ENCODE results near the gene ADIRF. TPM values are rescaled to one million over a fixed set of nuclear protein-coding genes. Genes with fewer than 3 reads are reported as not detected.

ADIRF gene
- polyA plus RNA-seq, 1 donor (not counting 4 experiments of a cell fraction or from before 2014, with no cell fraction given) = 157 TPM

DNA sequence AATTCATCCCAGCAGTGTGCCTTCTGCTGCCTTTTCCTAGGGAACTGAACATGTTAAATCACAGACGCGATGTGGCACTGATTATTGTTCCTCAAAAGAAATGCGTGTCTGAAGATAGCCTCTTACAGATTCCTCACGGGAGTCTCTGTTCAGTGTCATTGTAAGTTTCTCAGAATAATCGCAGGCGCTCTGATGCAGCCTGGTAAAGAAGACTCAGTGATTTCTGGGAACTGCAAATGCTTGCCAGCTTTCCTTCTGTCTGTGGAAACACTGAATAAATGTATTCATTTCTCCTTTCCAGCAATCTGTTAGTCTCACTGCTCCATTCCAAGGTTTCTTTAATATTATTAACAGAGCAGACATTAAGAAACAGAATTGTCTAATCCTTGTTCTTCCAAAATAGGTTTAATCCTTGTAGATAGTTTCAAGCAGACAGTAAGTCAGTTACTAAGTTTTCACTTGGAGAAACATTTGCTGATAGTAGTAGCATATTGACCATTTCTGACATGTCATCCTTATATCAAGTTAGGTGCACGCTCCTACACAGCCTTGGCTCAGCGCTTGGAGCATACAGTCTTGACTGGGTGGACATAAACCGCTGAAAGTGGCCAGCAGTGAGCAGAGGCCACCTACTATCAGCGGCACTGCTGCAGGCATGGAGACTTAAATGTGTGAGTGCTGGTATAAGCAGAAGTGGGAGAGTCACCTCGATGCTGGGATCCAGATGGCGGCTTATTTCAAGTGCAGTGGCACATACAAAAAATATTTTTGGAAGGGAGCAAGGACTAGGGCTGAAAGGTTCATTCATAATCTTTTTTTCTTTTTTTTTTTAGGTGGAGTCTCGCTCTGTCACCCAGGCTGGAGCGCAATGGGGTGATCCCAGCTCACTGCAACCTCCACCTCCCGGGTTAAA is 38.6 kb upstream of the ADIRF start:
- Histone ChIP-seq H3K4me2 (ENCODE audit: control insufficient read depth, extremely low read depth, insufficient read depth, low read depth, low read length) (no peak overlapping the region), H3K9me1 (ENCODE audit: control insufficient read depth, extremely low read depth, insufficient read depth, low read length) (no peaks in the 10 kb centered on the region), H3K9ac (ENCODE audit: control insufficient read depth, extremely low read depth, insufficient read depth, low read length) (no peak overlapping the region), H3K9me3 (ENCODE audit: control insufficient read depth, low read depth, low read length) (no peaks in the 10 kb centered on the region), H4K20me1 (ENCODE audit: control insufficient read depth, extremely low read depth, insufficient read depth, low read length) (no peaks in the 10 kb centered on the region), H3K36me3 (ENCODE audit: control insufficient read depth in 2 of 2, extremely low read depth in 1 of 2, insufficient read depth in 2 of 2, low read length in 2 of 2) (peaks cover 0 to 2% of the 10 kb centered on the region in 2 experiments), H3K4me1 (ENCODE audit: control insufficient read depth, extremely low read depth, insufficient read depth, low read length) (no peaks in the 10 kb centered on the region), H3K79me2 (ENCODE audit: control insufficient read depth, insufficient read depth, low read length) (no peaks in the 10 kb centered on the region), H3K27me3 (ENCODE audit: control insufficient read depth, extremely low read depth, insufficient read depth, low read length) (no peaks in the 10 kb centered on the region), H3K27ac (ENCODE audit: control insufficient read depth, insufficient read depth, low read length) (no peak overlapping the region), H2AFZ (ENCODE audit: control insufficient read depth, low read length) (no peak overlapping the region), H3K4me3 (ENCODE audit: control insufficient read depth in 2 of 3, extremely low read depth in 1 of 3, insufficient read depth in 2 of 3, low read depth in 1 of 3, low read length in 3 of 3) (no peak overlapping the region)
- TF ChIP-seq, protein P1, sequence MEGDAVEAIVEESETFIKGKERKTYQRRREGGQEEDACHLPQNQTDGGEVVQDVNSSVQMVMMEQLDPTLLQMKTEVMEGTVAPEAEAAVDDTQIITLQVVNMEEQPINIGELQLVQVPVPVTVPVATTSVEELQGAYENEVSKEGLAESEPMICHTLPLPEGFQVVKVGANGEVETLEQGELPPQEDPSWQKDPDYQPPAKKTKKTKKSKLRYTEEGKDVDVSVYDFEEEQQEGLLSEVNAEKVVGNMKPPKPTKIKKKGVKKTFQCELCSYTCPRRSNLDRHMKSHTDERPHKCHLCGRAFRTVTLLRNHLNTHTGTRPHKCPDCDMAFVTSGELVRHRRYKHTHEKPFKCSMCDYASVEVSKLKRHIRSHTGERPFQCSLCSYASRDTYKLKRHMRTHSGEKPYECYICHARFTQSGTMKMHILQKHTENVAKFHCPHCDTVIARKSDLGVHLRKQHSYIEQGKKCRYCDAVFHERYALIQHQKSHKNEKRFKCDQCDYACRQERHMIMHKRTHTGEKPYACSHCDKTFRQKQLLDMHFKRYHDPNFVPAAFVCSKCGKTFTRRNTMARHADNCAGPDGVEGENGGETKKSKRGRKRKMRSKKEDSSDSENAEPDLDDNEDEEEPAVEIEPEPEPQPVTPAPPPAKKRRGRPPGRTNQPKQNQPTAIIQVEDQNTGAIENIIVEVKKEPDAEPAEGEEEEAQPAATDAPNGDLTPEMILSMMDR (optimal IDR thresholded peaks at IDR 0.05 in 1 of 3, IDR thresholded peaks at IDR 0.05 in 1 of 3, conservative IDR thresholded peaks at IDR 0.05 in 1 of 3; ENCODE audit: extremely low read depth in 1 of 3, insufficient read depth in 2 of 3, low read length in 3 of 3) = no peak
- no peak for TF ChIP-seq EZH2 (IDR thresholded peaks at IDR 0.05; ENCODE audit: low read length)
- FAIRE-seq (no peak), DNase-seq (ENCODE audit: low read depth, low spot score) (no peak)
- dilution Hi-C loops (cut with MboI; ENCODE audit: extremely low pct_ligation_motif_present, low sequenced_read_pairs) = no loop called here

DNA sequence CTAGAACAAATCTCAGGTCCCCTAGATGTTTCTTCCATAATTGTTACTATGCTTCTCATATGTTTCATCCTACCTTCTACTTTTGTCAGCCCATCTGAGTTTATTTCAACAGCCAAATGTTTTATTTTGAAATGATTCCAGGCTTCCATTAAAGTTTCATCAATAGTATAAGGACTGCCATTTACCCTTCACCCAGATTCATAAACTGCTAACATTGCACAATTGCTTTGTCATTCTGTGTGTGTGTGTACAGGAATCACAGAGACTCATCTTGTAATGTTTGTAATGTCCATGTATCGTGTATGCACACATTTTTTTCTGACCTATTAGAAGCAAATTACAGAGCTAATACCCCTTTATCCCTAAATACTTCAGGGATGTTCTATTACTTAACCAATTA is 36.4 kb upstream of the ADIRF start:
- TF ChIP-seq, protein P1 (optimal IDR thresholded peaks at IDR 0.05 in 1 of 3, IDR thresholded peaks at IDR 0.05 in 1 of 3, conservative IDR thresholded peaks at IDR 0.05 in 1 of 3; ENCODE audit: extremely low read depth in 1 of 3, insufficient read depth in 2 of 3, low read length in 3 of 3) = no peak
- TF ChIP-seq EZH2 (IDR thresholded peaks at IDR 0.05; ENCODE audit: low read length) = no peak
- DNase-seq (ENCODE audit: low read depth, low spot score) = no peak
- Histone ChIP-seq H3K79me2 (ENCODE audit: control insufficient read depth, insufficient read depth, low read length) (no peaks in the 10 kb centered on the region), H3K9me1 (ENCODE audit: control insufficient read depth, extremely low read depth, insufficient read depth, low read length) (no peaks in the 10 kb centered on the region), H3K4me2 (ENCODE audit: control insufficient read depth, extremely low read depth, insufficient read depth, low read depth, low read length) (no peak overlapping the region), H3K4me3 (ENCODE audit: control insufficient read depth in 2 of 3, extremely low read depth in 1 of 3, insufficient read depth in 2 of 3, low read depth in 1 of 3, low read length in 3 of 3) (no peak overlapping the region), H3K36me3 (ENCODE audit: control insufficient read depth in 2 of 2, extremely low read depth in 1 of 2, insufficient read depth in 2 of 2, low read length in 2 of 2) (peaks cover 4% of the 10 kb centered on the region in 2 experiments), H3K9ac (ENCODE audit: control insufficient read depth, extremely low read depth, insufficient read depth, low read length) (no peak overlapping the region), H3K27me3 (ENCODE audit: control insufficient read depth, extremely low read depth, insufficient read depth, low read length) (no peaks in the 10 kb centered on the region), H3K27ac (ENCODE audit: control insufficient read depth, insufficient read depth, low read length) (no peak overlapping the region), H4K20me1 (ENCODE audit: control insufficient read depth, extremely low read depth, insufficient read depth, low read length) (no peaks in the 10 kb centered on the region), H3K4me1 (ENCODE audit: control insufficient read depth, extremely low read depth, insufficient read depth, low read length) (no peaks in the 10 kb centered on the region), H2AFZ (ENCODE audit: control insufficient read depth, low read length) (no peak overlapping the region), H3K9me3 (ENCODE audit: control insufficient read depth, low read depth, low read length) (no peaks in the 10 kb centered on the region)
- no peak for FAIRE-seq
- dilution Hi-C loops (cut with MboI; ENCODE audit: extremely low pct_ligation_motif_present, low sequenced_read_pairs) = no loop called here
